ENCODE results near the gene FIBCD1. TPM values are rescaled to one million over a fixed set of nuclear protein-coding genes. Genes with fewer than 3 reads are reported as not detected.

The FIBCD1 gene
- total RNA-seq, 2 donors from 2014 or later = 0.20 to 4.6 TPM

DNA sequence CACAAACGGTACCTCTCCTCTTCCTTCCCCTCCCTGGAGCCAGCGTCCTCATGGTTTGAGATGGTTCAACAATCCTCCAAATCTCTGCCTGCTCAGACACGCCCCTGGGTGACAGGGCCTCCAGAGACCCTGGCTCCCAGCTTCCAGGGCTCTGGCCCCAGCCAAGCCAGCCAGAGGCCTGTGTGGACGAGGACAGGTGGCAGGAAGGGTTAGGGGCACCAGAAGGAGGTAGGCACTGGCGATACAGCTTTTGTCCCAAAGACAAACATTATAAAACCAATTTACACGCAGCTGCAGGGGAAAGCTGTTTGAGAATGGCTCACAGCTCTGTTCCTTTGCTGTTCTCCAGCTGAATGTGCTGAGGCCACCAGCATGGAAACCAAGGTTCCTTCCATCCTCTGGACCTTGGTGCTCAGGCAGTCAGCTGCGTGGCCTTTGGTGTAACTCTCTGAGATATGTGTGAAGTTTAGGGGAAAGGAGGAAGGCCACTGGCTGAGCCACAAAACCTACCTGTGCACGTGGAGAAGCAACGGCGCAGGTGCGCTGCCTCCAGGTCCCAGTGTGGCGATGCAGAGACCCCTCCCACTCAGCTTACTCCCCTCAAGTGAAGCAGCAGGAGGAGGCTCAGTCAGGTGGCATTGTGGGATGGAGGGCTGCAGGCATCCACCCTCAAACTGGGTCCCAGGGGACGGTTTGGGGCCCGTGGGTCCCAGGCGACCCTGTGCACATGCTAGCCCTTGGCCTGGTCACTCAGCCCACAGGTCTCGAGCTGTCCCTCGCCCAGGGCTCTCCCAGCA lies 38.1 kb downstream of the FIBCD1 start:
- TF ChIP-seq, protein P1, sequence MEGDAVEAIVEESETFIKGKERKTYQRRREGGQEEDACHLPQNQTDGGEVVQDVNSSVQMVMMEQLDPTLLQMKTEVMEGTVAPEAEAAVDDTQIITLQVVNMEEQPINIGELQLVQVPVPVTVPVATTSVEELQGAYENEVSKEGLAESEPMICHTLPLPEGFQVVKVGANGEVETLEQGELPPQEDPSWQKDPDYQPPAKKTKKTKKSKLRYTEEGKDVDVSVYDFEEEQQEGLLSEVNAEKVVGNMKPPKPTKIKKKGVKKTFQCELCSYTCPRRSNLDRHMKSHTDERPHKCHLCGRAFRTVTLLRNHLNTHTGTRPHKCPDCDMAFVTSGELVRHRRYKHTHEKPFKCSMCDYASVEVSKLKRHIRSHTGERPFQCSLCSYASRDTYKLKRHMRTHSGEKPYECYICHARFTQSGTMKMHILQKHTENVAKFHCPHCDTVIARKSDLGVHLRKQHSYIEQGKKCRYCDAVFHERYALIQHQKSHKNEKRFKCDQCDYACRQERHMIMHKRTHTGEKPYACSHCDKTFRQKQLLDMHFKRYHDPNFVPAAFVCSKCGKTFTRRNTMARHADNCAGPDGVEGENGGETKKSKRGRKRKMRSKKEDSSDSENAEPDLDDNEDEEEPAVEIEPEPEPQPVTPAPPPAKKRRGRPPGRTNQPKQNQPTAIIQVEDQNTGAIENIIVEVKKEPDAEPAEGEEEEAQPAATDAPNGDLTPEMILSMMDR (IDR thresholded peaks at IDR 0.05) = no peak
- Histone ChIP-seq H3K27me3 (no peaks in the 10 kb centered on the region), H3K4me3 (no peak overlapping the region), H3K36me3 (no peaks in the 10 kb centered on the region), H3K4me1 (no peaks in the 10 kb centered on the region), H3K9me3 (no peaks in the 10 kb centered on the region), H3K27ac (peak overlapping the region in 1 of 2 donors; percentile 26)
- DNase-seq (ENCODE audit: low spot score) = no peak

DNA sequence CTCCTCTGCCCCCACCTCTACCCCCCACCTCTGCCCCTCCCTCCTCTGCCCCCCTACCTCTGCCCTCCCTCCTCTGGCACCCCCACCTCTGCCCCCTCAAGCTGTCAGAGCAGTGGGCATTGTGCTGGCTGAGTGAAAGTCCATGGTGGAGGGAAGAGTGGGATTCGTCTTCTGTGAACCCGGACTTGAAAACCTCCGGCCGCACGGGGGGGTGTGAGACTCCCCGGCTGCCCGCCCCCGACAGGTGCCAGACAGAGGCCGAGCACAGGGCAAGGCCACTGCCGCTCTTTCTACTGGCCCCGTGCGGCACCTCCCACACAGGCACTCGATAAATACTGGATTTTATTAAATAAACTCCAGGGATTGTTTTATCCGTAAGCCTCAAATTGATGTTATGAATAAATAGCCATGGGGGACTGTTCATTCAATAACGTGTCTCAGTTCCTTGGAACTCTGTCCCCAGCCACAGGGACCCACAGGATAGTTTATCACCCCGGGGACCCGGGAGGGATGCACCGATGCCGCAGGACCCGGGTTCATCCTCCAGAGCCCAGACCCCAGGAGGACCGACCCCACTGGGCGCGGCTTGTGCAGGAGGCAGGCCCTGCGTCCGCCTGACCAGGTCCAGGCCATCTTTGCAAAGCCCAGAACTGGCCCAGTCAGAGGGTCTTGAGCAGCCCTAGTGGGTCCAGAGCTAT lies 39.8 kb downstream of the FIBCD1 start:
- TF ChIP-seq, protein P1 (IDR thresholded peaks at IDR 0.05) = no peak
- no peak for DNase-seq (ENCODE audit: low spot score)
- Histone ChIP-seq H3K4me1 (peaks cover 0 to 16% of the 10 kb centered on the region in 2 donors), H3K27me3 (no peaks in the 10 kb centered on the region), H3K27ac (no peak overlapping the region), H3K4me3 (no peak overlapping the region), H3K9me3 (no peaks in the 10 kb centered on the region), H3K36me3 (no peaks in the 10 kb centered on the region)

DNA sequence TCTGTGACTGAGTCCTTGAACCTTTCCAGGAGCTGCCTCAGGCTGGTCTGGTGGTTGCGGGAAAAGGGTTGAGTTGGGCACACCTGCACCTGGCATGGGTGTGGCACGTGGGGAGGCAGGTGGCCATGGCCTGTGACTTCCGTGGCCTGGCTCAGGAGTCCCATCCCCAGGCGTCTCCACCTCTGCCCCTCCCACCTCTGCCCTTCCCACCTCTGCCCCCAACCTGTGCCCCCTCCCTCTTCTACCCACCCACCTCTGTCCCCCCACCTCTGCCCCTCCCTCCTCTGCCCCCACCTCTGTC lies 40.5 kb downstream of the FIBCD1 start:
- no peak for DNase-seq (ENCODE audit: low spot score)
- H3K36me3 ChIP-seq = no peaks in the 10 kb centered on the region
- TF ChIP-seq, protein P1 (IDR thresholded peaks at IDR 0.05) = no peak
- H3K4me1 ChIP-seq = peaks cover 0 to 22% of the 10 kb centered on the region in 2 donors
- H3K9me3 ChIP-seq = no peaks in the 10 kb centered on the region
- H3K27ac ChIP-seq = no peak overlapping the region
- no peak overlapping the region for H3K4me3 ChIP-seq
- no peaks in the 10 kb centered on the region for H3K27me3 ChIP-seq

DNA sequence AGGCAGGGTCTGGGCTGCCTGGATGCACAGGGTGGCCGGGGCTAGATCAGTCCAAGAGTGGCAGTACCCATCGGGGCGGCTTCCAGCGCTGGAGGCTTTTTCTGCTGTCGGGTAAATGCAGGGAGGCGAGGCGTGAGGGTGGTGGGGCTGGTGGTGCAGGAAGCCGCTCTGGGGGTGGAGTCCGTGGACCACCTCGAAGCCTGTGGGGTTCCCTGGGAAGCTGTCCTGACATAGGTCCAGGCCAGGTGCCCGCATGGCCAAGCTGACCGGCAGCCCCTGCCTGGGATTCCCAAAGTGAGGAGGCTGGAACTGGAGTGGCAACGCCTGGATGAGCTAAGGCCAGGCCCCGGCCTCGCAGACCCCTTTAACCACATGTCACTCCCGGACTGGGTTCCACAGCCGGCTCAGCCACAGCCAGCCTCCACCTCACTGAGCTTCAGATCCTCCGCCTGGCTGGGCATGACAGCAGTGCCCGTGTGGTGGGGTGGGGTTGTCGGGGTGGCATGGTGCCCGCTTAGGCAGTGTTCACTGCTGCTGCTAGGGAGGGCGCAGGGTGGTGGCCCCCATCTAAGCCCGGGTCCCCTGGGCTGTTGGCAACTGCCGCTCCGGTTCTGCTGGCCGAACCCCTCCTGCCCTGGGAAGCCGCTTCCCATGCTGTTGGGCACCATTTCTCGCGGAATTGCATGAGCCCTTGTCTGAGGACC lies 41.0 kb downstream of the FIBCD1 start:
- Histone ChIP-seq H3K4me1 (peaks cover 0 to 22% of the 10 kb centered on the region in 2 donors), H3K4me3 (no peak overlapping the region), H3K27ac (no peak overlapping the region), H3K36me3 (peaks cover 4% of the 10 kb centered on the region), H3K27me3 (no peaks in the 10 kb centered on the region), H3K9me3 (no peaks in the 10 kb centered on the region)
- DNase-seq (ENCODE audit: low spot score) = no peak
- TF ChIP-seq, protein P1 (IDR thresholded peaks at IDR 0.05) = no peak

DNA sequence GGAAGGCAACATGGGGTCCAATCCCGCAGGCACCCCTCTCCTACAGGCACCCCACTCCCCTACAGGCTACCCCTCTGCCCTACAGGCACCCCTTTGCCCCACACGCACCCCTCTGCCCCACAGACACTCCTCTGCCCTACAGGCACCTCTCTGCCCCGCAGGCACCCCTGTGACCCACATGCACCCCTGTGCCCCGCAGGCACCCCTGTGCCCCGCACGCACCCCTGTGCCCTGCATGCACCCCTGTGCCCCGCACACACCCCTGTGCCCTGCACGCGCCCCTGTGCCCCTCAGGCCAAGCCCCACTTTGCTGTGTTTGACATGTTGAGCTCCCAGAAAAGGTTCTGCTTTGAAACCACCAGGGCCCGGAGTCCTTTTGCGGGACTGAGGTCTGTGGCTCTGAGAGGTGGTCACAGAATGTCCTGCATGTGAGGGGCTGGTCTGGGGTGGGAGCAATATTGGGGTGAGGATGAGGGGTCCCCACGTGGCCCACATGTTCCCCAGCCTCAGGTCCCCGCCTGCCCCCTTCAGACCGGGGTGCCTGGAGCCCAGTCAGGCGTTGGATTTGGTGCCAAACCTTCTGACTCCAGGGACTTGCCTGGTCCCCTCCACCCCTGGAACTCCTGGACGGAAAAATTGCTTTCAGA lies 41.8 kb downstream of the FIBCD1 start:
- Histone ChIP-seq H3K4me1 (peaks cover 0 to 22% of the 10 kb centered on the region in 2 donors), H3K4me3 (no peak overlapping the region), H3K9me3 (no peaks in the 10 kb centered on the region), H3K36me3 (peaks cover 12% of the 10 kb centered on the region), H3K27me3 (no peaks in the 10 kb centered on the region), H3K27ac (no peak overlapping the region)
- TF ChIP-seq, protein P1 (IDR thresholded peaks at IDR 0.05) = no peak
- no peak for DNase-seq (ENCODE audit: low spot score)
